SK-N-SH treated with all-trans-retinoic acid at 6 μM for 48 hours (cell line): ENCODE results near the gene RAB5B.

Experiments used
- ATAC-seq: fragments of 200-7000 bp; cut with Tn5 transposase; 3 replicates; pipeline ENCODE4 v1.9.1; 2020; ENCODE audit warnings: mild to moderate bottlenecking, moderate library complexity
- ARNTL ChIP-seq: fragments of 450-650 bp; formaldehyde crosslinking; IDR thresholded peaks from 2 replicates; pipeline ENCODE4 v1.5.0; 2020; ENCODE audit warnings: low read depth, mild to moderate bottlenecking, moderate library complexity, borderline replicate concordance
- BACH2 ChIP-seq: fragments of 250-450 bp; sonication (Bioruptor Pico); IDR thresholded peaks from 2 replicates; pipeline ENCODE4 v1.9.0; 2021; ENCODE audit warnings: mild to moderate bottlenecking, borderline replicate concordance
- CSDC2 ChIP-seq: fragments of 250-450 bp; sonication (Bioruptor Pico); IDR thresholded peaks from 2 replicates; pipeline ENCODE4 v1.5.0; 2020; ENCODE audit warnings: mild to moderate bottlenecking, moderate library complexity
- ESRRG ChIP-seq: fragments of 250-450 bp; sonication (Bioruptor Pico); IDR thresholded peaks from 2 replicates; pipeline ENCODE4 v1.6.1; 2021; ENCODE audit warnings: mild to moderate bottlenecking
- GLIS3 ChIP-seq: fragments of 250-450 bp; sonication (Bioruptor Pico); IDR thresholded peaks from 2 replicates; pipeline ENCODE4 v1.5.0; 2020; ENCODE audit warnings: mild to moderate bottlenecking, moderate library complexity
- ISL1 ChIP-seq: fragments of 250-450 bp; sonication (Bioruptor Pico); IDR thresholded peaks from 2 replicates; pipeline ENCODE4 v2.1.2; 2022; ENCODE audit warnings: mild to moderate bottlenecking, moderate library complexity
- PPARA ChIP-seq: fragments of 250-450 bp; sonication (Bioruptor Pico); IDR thresholded peaks from 2 replicates; pipeline ENCODE4 v1.5.0; 2020; ENCODE audit warnings: mild to moderate bottlenecking, borderline replicate concordance
- SNAI2 ChIP-seq: fragments of 250-450 bp; sonication (Bioruptor Pico); IDR thresholded peaks from 2 replicates; pipeline ENCODE4 v1.5.0; 2020; ENCODE audit warnings: mild to moderate bottlenecking, moderate library complexity
- TCF4 ChIP-seq: fragments of 250-450 bp; sonication (Bioruptor Pico); IDR thresholded peaks from 2 replicates; pipeline ENCODE4 v1.8.0; 2021; ENCODE audit warnings: mild to moderate bottlenecking, moderate library complexity, borderline replicate concordance
- TOX ChIP-seq: fragments of 250-450 bp; sonication (Bioruptor Pico); IDR thresholded peaks from 2 replicates; pipeline ENCODE4 v1.8.0; 2021; ENCODE audit warnings: mild to moderate bottlenecking, moderate library complexity, borderline replicate concordance
- ZC3H10 ChIP-seq: fragments of 250-450 bp; sonication (Bioruptor Pico); IDR thresholded peaks from 2 replicates; pipeline ENCODE4 v1.5.1; 2021; ENCODE audit warnings: mild to moderate bottlenecking, moderate library complexity
- ZFP3 ChIP-seq: fragments of 250-450 bp; sonication (Bioruptor Pico); IDR thresholded peaks from 2 replicates; pipeline ENCODE4 v1.5.0; 2020; ENCODE audit warnings: mild to moderate bottlenecking, moderate library complexity
- ZFP30 ChIP-seq: fragments of 450-650 bp; formaldehyde crosslinking; IDR thresholded peaks from 2 replicates; pipeline ENCODE4 v1.5.0; 2022; ENCODE audit warnings: mild to moderate bottlenecking, moderate library complexity
- ZNF70 ChIP-seq: fragments of 450-650 bp; formaldehyde crosslinking; IDR thresholded peaks from 2 replicates; pipeline ENCODE4 v1.5.0; 2020; ENCODE audit warnings: mild to moderate bottlenecking, moderate library complexity
- ZNF8 ChIP-seq: fragments of 450-650 bp; formaldehyde crosslinking; IDR thresholded peaks from 2 replicates; pipeline ENCODE4 v1.5.0; 2020; ENCODE audit warnings: mild to moderate bottlenecking, moderate library complexity
- TF ChIP-seq, protein P1 (sequence below): fragments of 250-450 bp; sonication (Bioruptor Pico); IDR thresholded peaks from 2 replicates; pipeline ENCODE4 v1.8.0; 2020; ENCODE audit warnings: mild to moderate bottlenecking, moderate library complexity, borderline replicate concordance
- TF ChIP-seq, protein P2 (sequence below): fragments of 250-450 bp; sonication (Bioruptor Pico); IDR thresholded peaks from 2 replicates; pipeline ENCODE4 v1.5.1; 2021; ENCODE audit warnings: mild to moderate bottlenecking, moderate library complexity
- TF ChIP-seq, protein P3 (sequence below): fragments of 250-450 bp; sonication (Bioruptor Pico); IDR thresholded peaks from 2 replicates; pipeline ENCODE4 v1.5.0; 2020; ENCODE audit warnings: mild to moderate bottlenecking, moderate library complexity
- TF ChIP-seq, protein P4 (sequence below): fragments of 250-450 bp; sonication (Bioruptor Pico); IDR thresholded peaks from 2 replicates; pipeline ENCODE4 v1.8.0; 2021; ENCODE audit warnings: low read depth, mild to moderate bottlenecking, moderate library complexity, borderline replicate concordance

RAB5B gene

DNA sequence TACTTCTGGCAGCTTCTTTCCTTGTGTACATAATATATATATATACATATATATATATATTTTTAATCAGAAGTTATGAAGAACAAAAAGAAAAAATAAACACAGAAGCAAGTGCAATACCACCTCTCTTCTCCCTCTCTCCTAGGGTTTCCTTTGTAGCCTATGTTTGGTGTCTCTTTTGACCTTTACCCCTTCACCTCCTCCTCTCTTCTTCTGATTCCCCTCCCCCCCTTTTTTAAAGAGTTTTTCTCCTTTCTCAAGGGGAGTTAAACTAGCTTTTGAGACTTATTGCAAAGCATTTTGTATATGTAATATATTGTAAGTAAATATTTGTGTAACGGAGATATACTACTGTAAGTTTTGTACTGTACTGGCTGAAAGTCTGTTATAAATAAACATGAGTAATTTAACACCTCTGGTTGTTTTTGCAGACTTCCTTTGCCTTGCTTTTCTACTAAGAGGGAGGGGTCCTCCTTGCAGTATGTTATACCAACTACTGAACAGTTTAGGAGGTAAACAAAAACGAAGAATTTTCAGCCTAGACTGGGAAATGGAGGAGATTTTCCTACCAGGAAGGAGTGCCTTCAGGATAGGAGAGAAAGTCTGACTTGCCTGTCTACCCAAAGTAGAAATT, 64.3 kb downstream of the RAB5B start (continued):
- TF ChIP-seq, protein P1, sequence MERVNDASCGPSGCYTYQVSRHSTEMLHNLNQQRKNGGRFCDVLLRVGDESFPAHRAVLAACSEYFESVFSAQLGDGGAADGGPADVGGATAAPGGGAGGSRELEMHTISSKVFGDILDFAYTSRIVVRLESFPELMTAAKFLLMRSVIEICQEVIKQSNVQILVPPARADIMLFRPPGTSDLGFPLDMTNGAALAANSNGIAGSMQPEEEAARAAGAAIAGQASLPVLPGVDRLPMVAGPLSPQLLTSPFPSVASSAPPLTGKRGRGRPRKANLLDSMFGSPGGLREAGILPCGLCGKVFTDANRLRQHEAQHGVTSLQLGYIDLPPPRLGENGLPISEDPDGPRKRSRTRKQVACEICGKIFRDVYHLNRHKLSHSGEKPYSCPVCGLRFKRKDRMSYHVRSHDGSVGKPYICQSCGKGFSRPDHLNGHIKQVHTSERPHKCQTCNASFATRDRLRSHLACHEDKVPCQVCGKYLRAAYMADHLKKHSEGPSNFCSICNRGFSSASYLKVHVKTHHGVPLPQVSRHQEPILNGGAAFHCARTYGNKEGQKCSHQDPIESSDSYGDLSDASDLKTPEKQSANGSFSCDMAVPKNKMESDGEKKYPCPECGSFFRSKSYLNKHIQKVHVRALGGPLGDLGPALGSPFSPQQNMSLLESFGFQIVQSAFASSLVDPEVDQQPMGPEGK (CRISPR knock-in tag), result no peak
- no peak for TF ChIP-seq ZFP3 (CRISPR knock-in tag)

DNA sequence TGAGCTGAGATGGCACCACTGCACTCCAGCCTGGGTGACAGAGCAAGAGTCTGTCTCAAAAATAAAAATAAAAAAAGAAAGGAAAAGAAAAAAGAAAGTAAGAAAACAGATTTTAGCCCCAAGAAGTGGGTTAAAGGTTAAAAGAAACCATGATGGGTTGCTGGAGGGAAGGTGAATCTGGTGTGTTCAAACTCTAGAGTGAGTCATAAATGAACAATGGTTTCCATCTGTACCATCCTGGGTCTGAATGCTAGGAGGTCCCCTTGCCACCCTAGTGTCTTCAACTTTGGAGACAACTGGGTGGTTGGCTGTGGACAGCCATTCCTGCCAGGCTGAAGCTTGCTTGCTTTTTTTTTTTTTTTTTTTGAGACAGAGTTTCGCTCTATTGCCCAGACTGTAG, 66.3 kb downstream of the RAB5B start:
- TF ChIP-seq, protein P2, sequence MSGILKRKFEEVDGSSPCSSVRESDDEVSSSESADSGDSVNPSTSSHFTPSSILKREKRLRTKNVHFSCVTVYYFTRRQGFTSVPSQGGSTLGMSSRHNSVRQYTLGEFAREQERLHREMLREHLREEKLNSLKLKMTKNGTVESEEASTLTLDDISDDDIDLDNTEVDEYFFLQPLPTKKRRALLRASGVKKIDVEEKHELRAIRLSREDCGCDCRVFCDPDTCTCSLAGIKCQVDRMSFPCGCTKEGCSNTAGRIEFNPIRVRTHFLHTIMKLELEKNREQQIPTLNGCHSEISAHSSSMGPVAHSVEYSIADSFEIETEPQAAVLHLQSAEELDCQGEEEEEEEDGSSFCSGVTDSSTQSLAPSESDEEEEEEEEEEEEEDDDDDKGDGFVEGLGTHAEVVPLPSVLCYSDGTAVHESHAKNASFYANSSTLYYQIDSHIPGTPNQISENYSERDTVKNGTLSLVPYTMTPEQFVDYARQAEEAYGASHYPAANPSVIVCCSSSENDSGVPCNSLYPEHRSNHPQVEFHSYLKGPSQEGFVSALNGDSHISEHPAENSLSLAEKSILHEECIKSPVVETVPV (CRISPR knock-in tag), result no peak
- no peak for TF ChIP-seq PPARA
- no peak for TF ChIP-seq CSDC2
- TF ChIP-seq TOX (CRISPR knock-in tag), result no peak
- no peak for TF ChIP-seq ISL1 (CRISPR knock-in tag)
- TF ChIP-seq ZNF8 (CRISPR knock-in tag), result no peak
- TF ChIP-seq, protein P3, sequence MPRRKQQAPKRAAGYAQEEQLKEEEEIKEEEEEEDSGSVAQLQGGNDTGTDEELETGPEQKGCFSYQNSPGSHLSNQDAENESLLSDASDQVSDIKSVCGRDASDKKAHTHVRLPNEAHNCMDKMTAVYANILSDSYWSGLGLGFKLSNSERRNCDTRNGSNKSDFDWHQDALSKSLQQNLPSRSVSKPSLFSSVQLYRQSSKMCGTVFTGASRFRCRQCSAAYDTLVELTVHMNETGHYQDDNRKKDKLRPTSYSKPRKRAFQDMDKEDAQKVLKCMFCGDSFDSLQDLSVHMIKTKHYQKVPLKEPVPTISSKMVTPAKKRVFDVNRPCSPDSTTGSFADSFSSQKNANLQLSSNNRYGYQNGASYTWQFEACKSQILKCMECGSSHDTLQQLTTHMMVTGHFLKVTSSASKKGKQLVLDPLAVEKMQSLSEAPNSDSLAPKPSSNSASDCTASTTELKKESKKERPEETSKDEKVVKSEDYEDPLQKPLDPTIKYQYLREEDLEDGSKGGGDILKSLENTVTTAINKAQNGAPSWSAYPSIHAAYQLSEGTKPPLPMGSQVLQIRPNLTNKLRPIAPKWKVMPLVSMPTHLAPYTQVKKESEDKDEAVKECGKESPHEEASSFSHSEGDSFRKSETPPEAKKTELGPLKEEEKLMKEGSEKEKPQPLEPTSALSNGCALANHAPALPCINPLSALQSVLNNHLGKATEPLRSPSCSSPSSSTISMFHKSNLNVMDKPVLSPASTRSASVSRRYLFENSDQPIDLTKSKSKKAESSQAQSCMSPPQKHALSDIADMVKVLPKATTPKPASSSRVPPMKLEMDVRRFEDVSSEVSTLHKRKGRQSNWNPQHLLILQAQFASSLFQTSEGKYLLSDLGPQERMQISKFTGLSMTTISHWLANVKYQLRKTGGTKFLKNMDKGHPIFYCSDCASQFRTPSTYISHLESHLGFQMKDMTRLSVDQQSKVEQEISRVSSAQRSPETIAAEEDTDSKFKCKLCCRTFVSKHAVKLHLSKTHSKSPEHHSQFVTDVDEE (CRISPR knock-in tag), result no peak
- no peak for TF ChIP-seq ZFP30
- ATAC-seq, result no peak

DNA sequence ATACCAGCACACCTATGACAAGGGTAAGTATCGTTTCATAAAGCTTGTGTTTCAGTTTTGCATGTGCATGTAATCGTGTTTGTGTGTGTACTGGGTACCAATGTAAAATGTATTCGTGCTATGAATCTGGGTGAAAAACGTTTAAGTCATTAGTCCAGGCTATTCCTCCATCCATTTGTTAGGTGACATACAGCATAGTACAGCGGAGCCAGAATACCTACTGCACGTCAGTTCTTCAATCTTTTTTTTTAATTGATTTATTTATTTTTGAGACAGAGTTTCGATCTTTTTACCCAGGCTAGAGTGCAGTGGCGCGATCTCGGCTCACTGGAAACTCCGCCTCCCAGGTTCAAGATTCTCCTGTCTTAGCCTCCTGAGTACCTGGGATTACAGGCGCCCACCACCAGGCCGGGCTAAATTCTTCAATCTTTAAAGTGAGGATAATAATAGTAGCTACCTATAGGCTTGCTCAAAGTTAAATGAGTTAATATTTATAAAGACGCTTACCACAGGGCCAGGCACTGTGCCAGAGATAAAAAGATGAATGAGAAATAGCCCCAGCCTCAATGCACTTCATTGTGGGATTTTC, 67.2 kb downstream of the RAB5B start:
- ATAC-seq, result peak; percentile 33
- TF ChIP-seq TCF4 (no peak), ESRRG (CRISPR knock-in tag) (no peak), ZC3H10 (CRISPR knock-in tag) (no peak), ARNTL (CRISPR knock-in tag) (no peak), SNAI2 (CRISPR knock-in tag) (no peak), ZNF70 (CRISPR knock-in tag) (no peak), PPARA (no peak), ISL1 (CRISPR knock-in tag) (no peak), GLIS3 (CRISPR knock-in tag) (no peak), ZNF8 (CRISPR knock-in tag) (no peak), BACH2 (CRISPR knock-in tag) (no peak), ZFP3 (CRISPR knock-in tag) (no peak)
- TF ChIP-seq, protein P3 (CRISPR knock-in tag), result no peak
- TF ChIP-seq, protein P2 (CRISPR knock-in tag), result no peak
- TF ChIP-seq, protein P4, sequence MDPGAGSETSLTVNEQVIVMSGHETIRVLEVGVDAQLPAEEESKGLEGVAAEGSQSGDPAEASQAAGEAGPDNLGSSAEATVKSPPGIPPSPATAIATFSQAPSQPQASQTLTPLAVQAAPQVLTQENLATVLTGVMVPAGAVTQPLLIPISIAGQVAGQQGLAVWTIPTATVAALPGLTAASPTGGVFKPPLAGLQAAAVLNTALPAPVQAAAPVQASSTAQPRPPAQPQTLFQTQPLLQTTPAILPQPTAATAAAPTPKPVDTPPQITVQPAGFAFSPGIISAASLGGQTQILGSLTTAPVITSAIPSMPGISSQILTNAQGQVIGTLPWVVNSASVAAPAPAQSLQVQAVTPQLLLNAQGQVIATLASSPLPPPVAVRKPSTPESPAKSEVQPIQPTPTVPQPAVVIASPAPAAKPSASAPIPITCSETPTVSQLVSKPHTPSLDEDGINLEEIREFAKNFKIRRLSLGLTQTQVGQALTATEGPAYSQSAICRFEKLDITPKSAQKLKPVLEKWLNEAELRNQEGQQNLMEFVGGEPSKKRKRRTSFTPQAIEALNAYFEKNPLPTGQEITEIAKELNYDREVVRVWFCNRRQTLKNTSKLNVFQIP (CRISPR knock-in tag), result no peak
